ENCODE measurements around the gene CLEC3B.

- TF ChIP-seq POLR2A (IDR thresholded peaks at IDR 0.05), result no peak
- TF ChIP-seq, protein P1, sequence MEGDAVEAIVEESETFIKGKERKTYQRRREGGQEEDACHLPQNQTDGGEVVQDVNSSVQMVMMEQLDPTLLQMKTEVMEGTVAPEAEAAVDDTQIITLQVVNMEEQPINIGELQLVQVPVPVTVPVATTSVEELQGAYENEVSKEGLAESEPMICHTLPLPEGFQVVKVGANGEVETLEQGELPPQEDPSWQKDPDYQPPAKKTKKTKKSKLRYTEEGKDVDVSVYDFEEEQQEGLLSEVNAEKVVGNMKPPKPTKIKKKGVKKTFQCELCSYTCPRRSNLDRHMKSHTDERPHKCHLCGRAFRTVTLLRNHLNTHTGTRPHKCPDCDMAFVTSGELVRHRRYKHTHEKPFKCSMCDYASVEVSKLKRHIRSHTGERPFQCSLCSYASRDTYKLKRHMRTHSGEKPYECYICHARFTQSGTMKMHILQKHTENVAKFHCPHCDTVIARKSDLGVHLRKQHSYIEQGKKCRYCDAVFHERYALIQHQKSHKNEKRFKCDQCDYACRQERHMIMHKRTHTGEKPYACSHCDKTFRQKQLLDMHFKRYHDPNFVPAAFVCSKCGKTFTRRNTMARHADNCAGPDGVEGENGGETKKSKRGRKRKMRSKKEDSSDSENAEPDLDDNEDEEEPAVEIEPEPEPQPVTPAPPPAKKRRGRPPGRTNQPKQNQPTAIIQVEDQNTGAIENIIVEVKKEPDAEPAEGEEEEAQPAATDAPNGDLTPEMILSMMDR (IDR thresholded peaks at IDR 0.05), result no peak
Measured at GRCh38 chr3:45001738-45002137, 24.4 kb upstream of the CLEC3B start.
